Measurements from ENCODE around the gene POTEB3. TPM values are rescaled to one million over a fixed set of nuclear protein-coding genes. Genes with fewer than 3 reads are reported as not detected.
"Not testable (repeated sequence)": the region's sequence is repeated elsewhere in the genome, so short reads cannot be mapped to it uniquely, and the experiment has no call there.

POTEB3 gene
- total RNA-seq (not detected), polyA plus RNA-seq (ENCODE audit: insufficient read length in 2 of 2) (not detected)
- long read RNA-seq, donor 1, result 0 reads
- long read RNA-seq, donor 2, result 0 reads
- long read RNA-seq, donor 3, result 0 reads
- long read RNA-seq, donor 4, result 0 reads

GRCh38 chr15:21440399-21440798 is at the start of gene POTEB3:
Gene POTEB3 (minus strand): TSS chr15:21440499. CDS start chr15:21440011, 488 bp downstream.
- not testable (repeated sequence) for H3K4me3 ChIP-seq (ENCODE audit: low read depth, low read length); DNase-seq (ENCODE audit: low read depth in 4 of 6, low spot score in 6 of 6); H3K27ac ChIP-seq (ENCODE audit: low read depth, low read length); H3K27me3 ChIP-seq (ENCODE audit: control insufficient read depth, insufficient read depth, low read length); H3K9me3 ChIP-seq (ENCODE audit: control insufficient read depth, insufficient read depth, low read length); H3K36me3 ChIP-seq (ENCODE audit: control insufficient read depth, insufficient read depth, low read length); H3K4me1 ChIP-seq (ENCODE audit: control insufficient read depth, insufficient read depth, low read length)
- WGBS (ENCODE audit: insufficient coverage), result no CpG with 5 or more reads among the region's 35 CpGs

GRCh38 chr15:21453683-21454082 is 13.4 kb upstream of the POTEB3 start:
- not testable (repeated sequence) for H3K4me1 ChIP-seq (ENCODE audit: control insufficient read depth, insufficient read depth, low read length); H3K36me3 ChIP-seq (ENCODE audit: control insufficient read depth, insufficient read depth, low read length); H3K4me3 ChIP-seq (ENCODE audit: low read depth, low read length); H3K27me3 ChIP-seq (ENCODE audit: control insufficient read depth, insufficient read depth, low read length); H3K9me3 ChIP-seq (ENCODE audit: control insufficient read depth, insufficient read depth, low read length); H3K27ac ChIP-seq (ENCODE audit: low read depth, low read length); DNase-seq (ENCODE audit: low read depth in 4 of 6, low spot score in 6 of 6)
- no CpG with 5 or more reads among the region's 6 CpGs for WGBS (ENCODE audit: insufficient coverage)

GRCh38 chr15:21451920-21452563 is 11.7 kb upstream of the POTEB3 start:
- not testable (repeated sequence) for DNase-seq (ENCODE audit: low read depth in 4 of 6, low spot score in 6 of 6); H3K27me3 ChIP-seq (ENCODE audit: control insufficient read depth, insufficient read depth, low read length); H3K27ac ChIP-seq (ENCODE audit: low read depth, low read length); H3K4me1 ChIP-seq (ENCODE audit: control insufficient read depth, insufficient read depth, low read length); H3K36me3 ChIP-seq (ENCODE audit: control insufficient read depth, insufficient read depth, low read length); H3K9me3 ChIP-seq (ENCODE audit: control insufficient read depth, insufficient read depth, low read length); H3K4me3 ChIP-seq (ENCODE audit: low read depth, low read length)
- WGBS (ENCODE audit: insufficient coverage), result 37% methylated on average over 11 of the region's 72 CpGs

- not testable (repeated sequence) for H3K4me1 ChIP-seq (ENCODE audit: control insufficient read depth, insufficient read depth, low read length); H3K27ac ChIP-seq (ENCODE audit: low read depth, low read length); H3K36me3 ChIP-seq (ENCODE audit: control insufficient read depth, insufficient read depth, low read length); H3K9me3 ChIP-seq (ENCODE audit: control insufficient read depth, insufficient read depth, low read length); H3K4me3 ChIP-seq (ENCODE audit: low read depth, low read length); H3K27me3 ChIP-seq (ENCODE audit: control insufficient read depth, insufficient read depth, low read length); DNase-seq (ENCODE audit: low read depth in 4 of 6, low spot score in 6 of 6)
- WGBS (ENCODE audit: insufficient coverage), result no CpG with 5 or more reads among the region's 41 CpGs
These were observed 11.2 kb upstream of the POTEB3 start for GRCh38 chr15:21451487-21451886.

GRCh38 chr15:21407366-21407765 is 32.9 kb downstream of the POTEB3 start:
- no CpG with 5 or more reads among the region's 4 CpGs for WGBS (ENCODE audit: insufficient coverage)

GRCh38 chr15:21401531-21401930 is 38.8 kb downstream of the POTEB3 start:
- not testable (repeated sequence) for H3K4me3 ChIP-seq (ENCODE audit: low read depth, low read length); H3K27ac ChIP-seq (ENCODE audit: low read depth, low read length); DNase-seq (ENCODE audit: low read depth in 4 of 6, low spot score in 6 of 6); H3K4me1 ChIP-seq (ENCODE audit: control insufficient read depth, insufficient read depth, low read length); H3K9me3 ChIP-seq (ENCODE audit: control insufficient read depth, insufficient read depth, low read length); H3K36me3 ChIP-seq (ENCODE audit: control insufficient read depth, insufficient read depth, low read length); H3K27me3 ChIP-seq (ENCODE audit: control insufficient read depth, insufficient read depth, low read length)
- 0% methylated on average over 1 of the region's 4 CpGs for WGBS (ENCODE audit: insufficient coverage)

More at GRCh38 chr15:21407366-21407765, 32.9 kb downstream of the POTEB3 start:
- not testable (repeated sequence) for DNase-seq (ENCODE audit: low read depth in 4 of 6, low spot score in 6 of 6); H3K27ac ChIP-seq (ENCODE audit: low read depth, low read length); H3K27me3 ChIP-seq (ENCODE audit: control insufficient read depth, insufficient read depth, low read length); H3K4me1 ChIP-seq (ENCODE audit: control insufficient read depth, insufficient read depth, low read length); H3K9me3 ChIP-seq (ENCODE audit: control insufficient read depth, insufficient read depth, low read length); H3K4me3 ChIP-seq (ENCODE audit: low read depth, low read length); H3K36me3 ChIP-seq (ENCODE audit: control insufficient read depth, insufficient read depth, low read length)

GRCh38 chr15:21399111-21399510 is 41.2 kb downstream of the POTEB3 start:
- H3K27me3 ChIP-seq (ENCODE audit: control insufficient read depth, insufficient read depth, low read length); H3K4me1 ChIP-seq (ENCODE audit: control insufficient read depth, insufficient read depth, low read length); H3K27ac ChIP-seq (ENCODE audit: low read depth, low read length); DNase-seq (ENCODE audit: low read depth in 4 of 6, low spot score in 6 of 6); H3K4me3 ChIP-seq (ENCODE audit: low read depth, low read length); H3K36me3 ChIP-seq (ENCODE audit: control insufficient read depth, insufficient read depth, low read length); H3K9me3 ChIP-seq (ENCODE audit: control insufficient read depth, insufficient read depth, low read length): not testable (repeated sequence)
- no CpG with 5 or more reads among the region's 4 CpGs for WGBS (ENCODE audit: insufficient coverage)

- H3K36me3 ChIP-seq (ENCODE audit: control insufficient read depth, insufficient read depth, low read length); H3K27ac ChIP-seq (ENCODE audit: low read depth, low read length); H3K4me3 ChIP-seq (ENCODE audit: low read depth, low read length); H3K27me3 ChIP-seq (ENCODE audit: control insufficient read depth, insufficient read depth, low read length); DNase-seq (ENCODE audit: low read depth in 4 of 6, low spot score in 6 of 6); H3K4me1 ChIP-seq (ENCODE audit: control insufficient read depth, insufficient read depth, low read length); H3K9me3 ChIP-seq (ENCODE audit: control insufficient read depth, insufficient read depth, low read length): not testable (repeated sequence)
- WGBS (ENCODE audit: insufficient coverage), result 20% methylated on average over 1 of the region's 5 CpGs
These were observed 41.8 kb downstream of the POTEB3 start for GRCh38 chr15:21398511-21398910.

- not testable (repeated sequence) for H3K9me3 ChIP-seq (ENCODE audit: control insufficient read depth, insufficient read depth, low read length); H3K27ac ChIP-seq (ENCODE audit: low read depth, low read length); H3K27me3 ChIP-seq (ENCODE audit: control insufficient read depth, insufficient read depth, low read length); H3K4me1 ChIP-seq (ENCODE audit: control insufficient read depth, insufficient read depth, low read length); H3K36me3 ChIP-seq (ENCODE audit: control insufficient read depth, insufficient read depth, low read length); DNase-seq (ENCODE audit: low read depth in 4 of 6, low spot score in 6 of 6); H3K4me3 ChIP-seq (ENCODE audit: low read depth, low read length)
- WGBS (ENCODE audit: insufficient coverage), result no CpG with 5 or more reads among the region's 2 CpGs
These were observed 42.6 kb downstream of the POTEB3 start for GRCh38 chr15:21397656-21398055.

GRCh38 chr15:21397186-21397585 is 43.1 kb downstream of the POTEB3 start:
- not testable (repeated sequence) for H3K27ac ChIP-seq (ENCODE audit: low read depth, low read length); H3K4me3 ChIP-seq (ENCODE audit: low read depth, low read length); H3K27me3 ChIP-seq (ENCODE audit: control insufficient read depth, insufficient read depth, low read length); H3K9me3 ChIP-seq (ENCODE audit: control insufficient read depth, insufficient read depth, low read length); H3K4me1 ChIP-seq (ENCODE audit: control insufficient read depth, insufficient read depth, low read length); H3K36me3 ChIP-seq (ENCODE audit: control insufficient read depth, insufficient read depth, low read length); DNase-seq (ENCODE audit: low read depth in 4 of 6, low spot score in 6 of 6)
- WGBS (ENCODE audit: insufficient coverage), result no CpG with 5 or more reads among the region's 2 CpGs
